Non-pigmented ciliary epithelial cell (primary cell): ENCODE results near the gene TMEM139.
A peak's percentile ranks its signal among the peaks of the same experiment; 100 is the strongest.

Source experiments
- DNase-seq: peaks from one replicate; pipeline ENCODE4 v3.0.0-alpha.2; 2010; ENCODE audit warnings: low read depth

Gene TMEM139

GRCh38 chr7:143284591-143285469, at the start of gene TMEM139:
Gene TMEM139 (plus strand): TSS chr7:143284958. CDS start chr7:143285958, 1,000 bp downstream.
- no peak for DNase-seq

GRCh38 chr7:143235561-143235960, 49.2 kb upstream of the TMEM139 start:
- no peak for DNase-seq

- DNase-seq: no peak
Measured at GRCh38 chr7:143236408-143236990, 48.3 kb upstream of the TMEM139 start.

- no peak for DNase-seq
Measured at GRCh38 chr7:143237366-143237765, 47.4 kb upstream of the TMEM139 start.

- no peak for DNase-seq
Measured at GRCh38 chr7:143238289-143238980, 46.3 kb upstream of the TMEM139 start.

- no peak for DNase-seq
Measured at GRCh38 chr7:143239813-143240212, 44.9 kb upstream of the TMEM139 start.

- peak; percentile 57 for DNase-seq
Measured at GRCh38 chr7:143240291-143241168, 44.2 kb upstream of the TMEM139 start.

GRCh38 chr7:143242306-143242705, 42.5 kb upstream of the TMEM139 start:
- DNase-seq: no peak

GRCh38 chr7:143243111-143243510, 41.6 kb upstream of the TMEM139 start:
- no peak for DNase-seq

- DNase-seq: no peak
Measured at GRCh38 chr7:143243614-143244013, 41.1 kb upstream of the TMEM139 start.

- no peak for DNase-seq
Measured at GRCh38 chr7:143244321-143244720, 40.4 kb upstream of the TMEM139 start.

- DNase-seq: no peak
Measured at GRCh38 chr7:143245123-143245522, 39.6 kb upstream of the TMEM139 start.

- DNase-seq: no peak
Measured at GRCh38 chr7:143247372-143247771, 37.4 kb upstream of the TMEM139 start.

GRCh38 chr7:143248761-143249354, 35.9 kb upstream of the TMEM139 start:
- no peak for DNase-seq

- no peak for DNase-seq
Measured at GRCh38 chr7:143250199-143250598, 34.6 kb upstream of the TMEM139 start.

- no peak for DNase-seq
Measured at GRCh38 chr7:143250822-143251221, 33.9 kb upstream of the TMEM139 start.

- DNase-seq: no peak
Measured at GRCh38 chr7:143252006-143252405, 32.8 kb upstream of the TMEM139 start.

- no peak for DNase-seq
Measured at GRCh38 chr7:143255564-143255963, 29.2 kb upstream of the TMEM139 start.

- DNase-seq: no peak
Measured at GRCh38 chr7:143256325-143256724, 28.4 kb upstream of the TMEM139 start.

GRCh38 chr7:143256932-143257331, 27.8 kb upstream of the TMEM139 start:
- no peak for DNase-seq

- DNase-seq: no peak
Measured at GRCh38 chr7:143257501-143257900, 27.3 kb upstream of the TMEM139 start.

- DNase-seq: no peak
Measured at GRCh38 chr7:143258831-143259230, 25.9 kb upstream of the TMEM139 start.
